ENCODE data around the gene DLGAP3. TPM values are rescaled to one million over a fixed set of nuclear protein-coding genes. Genes with fewer than 3 reads are reported as not detected.

Gene DLGAP3
- total RNA-seq, 1 experiment from 2014 or later: not detected

DNA sequence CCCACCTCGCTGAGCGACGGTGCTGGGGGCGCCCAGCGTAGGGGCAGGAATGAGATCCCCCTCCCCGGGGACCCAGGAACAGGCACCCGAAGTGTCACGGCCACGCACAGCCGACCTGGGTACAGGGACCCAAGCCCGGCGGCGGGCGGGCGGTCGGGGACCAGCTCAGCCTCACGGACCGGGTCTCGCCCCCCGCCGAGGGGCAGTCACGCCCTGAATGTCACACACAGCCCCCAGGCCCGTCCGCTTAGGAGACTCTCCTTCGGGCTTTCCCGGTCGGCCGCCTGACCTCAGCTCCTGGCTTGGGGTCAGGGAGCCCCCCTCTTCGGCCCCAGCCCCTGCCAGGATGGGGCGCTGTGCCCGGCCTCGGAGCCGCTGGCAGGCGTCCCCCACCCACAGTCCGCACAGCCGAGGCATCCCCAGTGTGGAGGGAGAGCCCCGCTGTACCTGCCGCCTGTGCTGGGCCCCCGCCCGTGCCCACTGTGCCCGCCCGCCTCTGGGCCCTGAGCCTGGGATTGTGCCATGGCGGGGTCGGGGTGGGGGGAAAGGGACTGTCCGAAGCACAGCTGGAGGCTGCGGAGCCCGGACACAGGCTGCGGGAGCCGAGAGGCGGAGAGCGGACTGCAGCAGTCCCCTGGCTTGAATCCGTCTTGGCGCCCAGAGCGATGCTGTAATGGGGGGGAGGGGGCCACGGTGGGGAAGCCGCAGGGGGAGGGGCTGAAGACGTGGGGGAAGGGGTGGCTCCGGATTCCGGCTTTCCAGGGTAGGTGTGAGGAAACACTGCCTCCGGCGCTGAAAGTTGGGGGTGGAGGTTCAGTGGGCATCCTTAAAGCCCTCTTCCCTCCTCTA is 627 bp upstream of the DLGAP3 start:
- no peak for DNase-seq (ENCODE audit: low spot score)

GRCh38 chr1:34928699-34929496 is 552 bp downstream of the DLGAP3 start:
- no peak for DNase-seq (ENCODE audit: low spot score)

DNA sequence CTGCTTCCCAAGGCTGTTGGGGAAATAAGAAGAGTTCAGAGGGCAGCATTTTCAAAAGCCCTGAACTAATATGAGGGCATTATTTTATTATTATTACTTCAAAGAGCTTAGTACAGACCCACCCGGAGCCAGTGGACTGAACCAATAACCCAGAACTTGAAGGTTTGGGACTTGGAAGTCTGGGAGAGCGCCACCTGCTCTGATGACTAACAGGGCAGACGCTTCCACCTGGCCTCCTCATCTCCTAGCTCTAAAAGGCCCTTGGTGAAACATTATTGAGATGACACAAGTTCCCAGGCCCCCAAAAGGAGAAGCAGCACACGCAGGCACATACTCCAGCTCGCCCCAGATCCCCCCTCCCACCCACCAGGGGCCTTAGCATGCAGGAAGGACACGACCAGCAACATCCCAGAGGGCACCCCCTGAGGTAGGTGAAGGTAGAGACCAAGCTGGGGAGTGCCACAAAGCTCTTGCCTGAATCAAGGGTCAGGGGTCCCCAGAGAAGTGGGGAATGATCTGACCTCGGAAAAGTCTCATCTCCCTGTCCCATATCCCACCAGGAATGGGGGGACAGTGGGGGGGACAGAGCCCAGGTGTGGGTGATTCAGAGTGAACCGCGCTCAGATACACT is 1.3 kb downstream of the DLGAP3 start:
- DNase-seq (ENCODE audit: low spot score): no peak

DNA sequence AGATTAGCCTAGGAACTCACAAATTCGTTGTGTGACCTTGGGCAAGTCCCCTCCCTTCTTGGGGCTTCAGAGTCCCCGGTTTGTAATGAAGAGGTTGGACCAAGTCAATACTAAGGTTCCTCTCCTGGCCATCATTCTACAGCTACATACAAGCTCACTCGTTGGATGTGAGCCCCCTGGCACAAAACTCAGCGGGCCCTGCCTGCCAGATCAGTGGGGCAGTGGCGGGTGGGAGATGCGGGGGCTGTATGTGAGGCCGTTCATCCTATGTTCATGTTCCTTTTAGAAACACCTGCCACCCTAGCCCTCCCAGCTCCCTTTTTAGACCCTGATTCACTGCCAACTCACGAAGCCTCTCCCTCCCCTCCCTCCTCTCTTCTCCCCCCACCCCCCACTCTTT is 2.1 kb downstream of the DLGAP3 start:
- no peak for DNase-seq (ENCODE audit: low spot score)

DNA sequence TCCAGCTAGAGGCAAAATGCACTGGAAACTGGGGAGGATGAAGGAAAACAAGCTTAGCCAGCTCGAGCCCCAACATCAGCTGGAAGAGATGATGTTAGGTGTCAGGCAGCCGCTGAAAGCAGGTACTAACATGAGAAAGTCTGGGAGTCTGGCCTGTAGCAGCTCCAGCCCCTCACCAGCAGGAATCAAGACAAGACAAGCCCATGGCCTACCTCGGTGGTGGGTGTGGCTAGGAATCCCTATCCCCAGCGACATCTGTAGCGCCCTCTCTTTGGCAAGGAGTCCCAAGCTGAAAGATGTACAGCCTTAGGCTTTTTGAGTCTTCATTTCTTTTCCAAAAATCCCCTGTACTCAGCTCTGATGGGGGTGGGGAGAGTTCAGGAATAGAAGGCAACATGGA is 2.6 kb downstream of the DLGAP3 start:
- DNase-seq (ENCODE audit: low spot score): no peak

DNA sequence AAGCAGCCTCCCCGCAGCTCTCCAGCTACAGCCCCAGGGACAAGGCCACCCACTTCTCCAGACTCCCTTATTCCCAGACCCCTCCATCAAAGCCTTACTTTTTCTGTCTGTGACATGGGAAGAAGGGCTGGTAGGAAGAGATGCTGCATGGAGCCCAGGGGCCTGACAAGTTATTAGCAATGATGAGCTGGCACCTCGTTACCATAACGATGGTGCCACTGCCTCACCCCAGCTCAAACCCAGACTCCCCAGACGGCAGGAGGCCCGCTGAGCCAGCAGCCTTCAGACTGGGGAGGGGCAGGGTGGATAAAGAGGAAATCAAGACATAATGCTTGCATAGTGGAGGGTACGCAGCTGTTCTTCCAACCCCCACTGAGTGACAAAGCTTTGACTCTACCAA is 3.3 kb downstream of the DLGAP3 start:
- DNase-seq (ENCODE audit: low spot score): no peak

DNA sequence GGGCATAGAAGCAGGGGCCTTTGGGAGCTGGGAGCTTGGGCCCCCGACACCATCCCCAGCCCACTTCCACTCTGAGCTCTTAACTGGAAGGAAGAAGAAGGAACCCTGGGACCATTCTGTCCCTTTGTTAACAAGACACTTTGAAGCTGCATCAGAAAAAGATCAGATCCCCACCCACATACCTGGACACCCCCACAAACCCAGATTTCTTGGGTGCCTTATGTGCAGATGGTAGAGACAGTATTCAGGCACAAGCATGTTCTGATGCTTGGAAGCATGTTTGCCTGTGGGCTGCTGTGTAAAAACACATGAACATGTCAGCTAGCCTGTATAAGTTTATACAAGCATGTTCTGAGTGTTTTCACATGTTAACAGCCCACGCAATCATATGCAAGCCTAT is 3.7 kb downstream of the DLGAP3 start:
- DNase-seq (ENCODE audit: low spot score): no peak

- DNase-seq (ENCODE audit: low spot score): peak; percentile 60
Observed at GRCh38 chr1:34924759-34925555, 4.5 kb downstream of the DLGAP3 start.

GRCh38 chr1:34923490-34923889 is 6.0 kb downstream of the DLGAP3 start:
- no peak for DNase-seq (ENCODE audit: low spot score)

DNA sequence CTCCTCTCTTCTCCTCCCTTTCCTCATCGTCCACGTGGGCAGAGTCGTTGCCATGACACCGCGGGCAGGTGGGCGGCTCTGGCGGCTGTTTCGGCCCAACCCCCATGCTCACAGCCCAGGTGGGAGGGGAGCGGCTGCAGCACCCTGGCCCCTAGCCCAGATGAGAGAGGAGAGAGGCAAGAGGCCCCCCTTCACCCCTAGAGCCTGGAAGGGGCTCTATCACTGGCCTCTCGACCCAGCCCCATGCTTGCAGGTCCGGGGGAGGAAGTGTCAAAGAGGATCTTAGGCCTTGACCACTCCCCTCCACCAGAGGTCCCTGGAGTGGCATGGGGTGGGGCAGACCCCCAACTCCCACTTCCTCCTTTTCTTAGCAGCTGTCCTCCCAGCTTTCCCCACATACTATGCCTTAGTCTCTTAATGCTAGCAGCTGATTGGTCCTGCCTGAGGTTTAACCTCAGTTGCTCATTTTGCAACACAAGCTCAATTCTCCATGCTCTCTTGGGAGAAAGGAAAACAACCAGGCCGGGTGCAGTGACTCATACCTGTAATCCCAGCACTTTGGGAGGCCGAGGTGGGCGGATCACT is 10.4 kb downstream of the DLGAP3 start:
- no peak for DNase-seq (ENCODE audit: low spot score)

DNA sequence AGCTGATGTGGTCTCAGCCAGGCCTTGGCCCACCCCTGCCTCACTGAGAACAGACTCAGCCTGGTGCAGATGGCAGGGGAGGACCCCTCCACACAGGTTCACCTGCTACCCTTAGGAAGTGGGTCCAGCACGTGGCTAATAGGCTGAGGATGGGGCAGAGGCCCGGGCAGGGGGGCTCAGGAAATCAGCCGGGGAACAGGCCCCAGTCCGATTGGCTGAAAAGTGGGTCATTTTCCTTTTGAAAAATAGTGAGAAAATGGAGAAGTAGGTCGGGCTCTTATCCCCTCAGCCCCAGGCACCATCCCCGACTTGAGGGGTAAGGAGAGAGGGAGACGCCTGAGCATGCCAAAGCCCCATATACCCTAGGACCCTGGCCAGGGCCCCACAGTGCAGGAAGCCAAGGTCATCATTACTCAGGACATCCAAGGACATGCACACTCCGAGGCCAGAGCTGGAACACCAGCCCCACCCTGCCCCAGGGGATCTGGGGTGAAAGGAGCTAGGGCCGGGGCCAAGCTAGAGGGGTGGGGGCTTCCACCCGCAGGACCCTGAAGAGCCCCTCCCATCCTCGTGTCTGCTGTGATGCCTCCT is 11.0 kb downstream of the DLGAP3 start:
- DNase-seq (ENCODE audit: low spot score): no peak

DNA sequence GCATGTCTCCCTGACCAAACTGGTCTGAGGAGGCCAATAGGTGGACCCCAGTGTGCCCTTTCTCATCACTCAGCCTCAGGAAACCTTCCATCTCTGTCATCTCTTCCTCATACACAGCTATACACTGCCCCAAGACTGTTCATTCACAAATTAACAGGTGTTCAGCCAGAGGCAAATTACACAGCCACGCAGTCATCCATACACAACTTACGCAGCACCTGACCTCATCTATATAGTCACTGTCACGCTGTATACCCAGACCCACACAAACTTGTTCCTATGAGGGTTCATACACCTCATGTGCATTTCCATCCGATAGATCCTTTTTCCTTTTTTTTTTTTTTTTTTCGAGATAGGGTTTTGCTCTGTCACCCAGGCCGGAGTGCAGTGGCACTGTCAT is 12.4 kb downstream of the DLGAP3 start:
- DNase-seq (ENCODE audit: low spot score): no peak

DNA sequence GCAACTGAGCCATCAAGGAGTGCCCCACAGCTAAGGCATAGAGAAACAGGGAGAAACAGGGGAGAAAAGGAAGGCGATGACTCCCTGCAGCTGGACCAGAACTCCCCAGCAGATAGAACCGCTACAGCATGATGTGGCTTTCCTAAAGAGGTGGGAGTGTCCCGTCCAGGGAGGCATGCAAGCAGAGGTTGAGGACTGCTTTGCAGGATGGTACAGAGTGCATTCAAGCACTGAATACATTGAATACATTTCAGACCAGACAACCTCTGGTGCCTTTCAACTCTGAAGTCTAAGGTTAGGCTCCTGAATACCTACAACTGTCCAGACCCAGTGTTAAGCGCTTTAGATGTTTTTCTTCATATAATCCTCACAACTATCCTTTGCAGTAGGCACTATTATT is 13.3 kb downstream of the DLGAP3 start:
- no peak for DNase-seq (ENCODE audit: low spot score)

DNA sequence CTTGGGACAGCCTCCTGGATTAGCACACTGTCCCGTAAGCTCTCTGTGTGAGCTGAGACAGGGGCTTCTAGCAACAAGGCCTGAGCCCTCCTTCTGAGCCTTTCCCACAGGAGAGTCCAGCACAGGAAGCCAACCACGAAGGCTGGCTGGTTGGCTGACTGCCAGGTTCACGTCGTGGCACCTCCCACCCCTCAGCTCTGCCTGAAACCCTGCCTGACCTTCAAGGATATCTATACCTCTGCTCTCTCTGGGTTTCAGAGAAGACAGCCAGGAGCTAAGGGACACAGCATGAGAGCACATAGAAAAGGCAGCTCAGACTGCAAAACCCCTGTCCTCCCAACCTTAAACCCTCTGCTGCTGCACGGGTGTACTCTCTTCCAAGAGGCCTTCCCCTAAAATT is 13.9 kb downstream of the DLGAP3 start:
- DNase-seq (ENCODE audit: low spot score): no peak

GRCh38 chr1:34914958-34915357 is 14.5 kb downstream of the DLGAP3 start:
- no peak for DNase-seq (ENCODE audit: low spot score)

DNA sequence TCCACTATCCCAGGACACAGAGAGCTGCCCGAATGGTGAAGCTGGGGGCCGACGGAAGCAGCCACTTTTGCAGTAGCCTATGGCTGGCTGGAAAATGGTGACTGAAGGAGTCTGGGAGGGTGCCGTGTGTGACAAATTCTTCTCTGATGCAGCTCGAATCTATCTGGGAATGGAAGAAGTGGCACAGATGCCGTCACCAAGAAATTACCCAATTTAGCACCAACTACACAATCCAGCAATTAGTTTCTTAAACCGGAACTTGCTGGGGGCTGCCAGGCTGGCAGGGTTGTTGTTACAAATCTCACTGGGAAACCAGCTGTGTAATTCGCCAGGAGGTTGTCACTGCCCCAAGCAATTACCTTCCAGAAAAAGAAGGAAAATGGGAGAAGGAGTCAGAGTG is 18.0 kb downstream of the DLGAP3 start:
- DNase-seq (ENCODE audit: low spot score): no peak

- DNase-seq (ENCODE audit: low spot score): no peak
Observed at GRCh38 chr1:34910425-34910824, 19.0 kb downstream of the DLGAP3 start.

- no peak for DNase-seq (ENCODE audit: low spot score)
Observed at GRCh38 chr1:34908369-34908768, 21.1 kb downstream of the DLGAP3 start.

DNA sequence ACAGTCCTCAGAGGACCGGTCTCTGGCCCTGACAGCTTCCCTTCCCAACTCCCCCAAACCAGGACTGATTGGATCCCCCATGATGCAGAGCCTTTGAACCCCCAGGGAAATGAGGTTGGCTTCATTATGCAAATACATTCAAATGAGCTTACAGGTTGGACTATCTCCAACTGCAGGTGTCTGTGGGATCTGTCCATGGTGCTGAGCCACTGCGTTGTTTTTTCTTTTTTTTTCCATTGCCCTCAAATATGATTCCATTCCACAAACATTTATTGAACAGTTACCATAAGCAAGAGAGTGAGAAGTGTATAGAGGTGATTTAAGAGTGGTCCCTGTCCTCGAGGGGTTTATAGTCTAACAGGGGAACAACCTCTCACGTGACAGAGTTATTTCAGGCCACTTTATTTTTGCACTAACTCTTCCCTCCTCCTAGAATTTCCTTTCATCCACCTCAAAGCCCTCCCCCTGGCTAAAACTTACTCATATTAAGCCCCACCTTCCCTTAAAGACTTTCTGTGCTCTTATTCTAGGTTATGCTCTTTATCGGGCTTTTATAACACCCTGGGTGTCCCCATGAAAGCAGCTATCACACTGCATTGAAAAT is 21.9 kb downstream of the DLGAP3 start:
- no peak for DNase-seq (ENCODE audit: low spot score)

DNA sequence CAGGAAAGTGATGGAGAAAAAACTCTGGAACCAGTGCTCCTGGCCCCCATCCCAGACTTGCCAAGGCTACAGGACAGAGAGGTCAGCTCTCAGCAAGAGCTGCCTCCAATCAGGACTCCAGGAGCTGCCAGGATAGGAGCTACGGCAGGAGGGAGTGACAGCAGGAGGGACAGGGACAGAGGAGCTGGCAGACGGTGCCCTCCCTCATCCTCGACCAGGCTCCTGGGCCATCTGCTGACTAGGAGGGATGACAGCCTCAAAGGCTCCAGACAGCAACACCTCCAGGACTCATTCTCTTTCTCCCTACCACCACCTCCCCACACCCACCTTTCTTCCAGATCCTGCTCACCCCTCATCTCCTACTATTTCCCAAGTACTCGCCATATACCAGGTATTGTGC is 22.7 kb downstream of the DLGAP3 start:
- no peak for DNase-seq (ENCODE audit: low spot score)

All from HT-29 (cell line).